HG03378 (cell line): ENCODE measurements around the gene HERC6.
"Not testable (repeated sequence)": the region's sequence is repeated elsewhere in the genome, so short reads cannot be mapped to it uniquely, and the experiment has no call there.

Experiments used
- ATAC-seq: cut with Tn5 transposase; IDR thresholded peaks from one replicate; pipeline ENCODE4 v1.9.1; 2021; ENCODE audit warnings: mild to moderate bottlenecking, moderate library complexity; ENCODE audit not compliant: unreplicated experiment

HERC6 gene

GRCh38 chr4:88382621-88383020, 4.0 kb downstream of the HERC6 start:
- peak; percentile 68 for ATAC-seq

- ATAC-seq: no peak
These were observed 11.5 kb downstream of the HERC6 start for GRCh38 chr4:88390128-88390527.

DNA sequence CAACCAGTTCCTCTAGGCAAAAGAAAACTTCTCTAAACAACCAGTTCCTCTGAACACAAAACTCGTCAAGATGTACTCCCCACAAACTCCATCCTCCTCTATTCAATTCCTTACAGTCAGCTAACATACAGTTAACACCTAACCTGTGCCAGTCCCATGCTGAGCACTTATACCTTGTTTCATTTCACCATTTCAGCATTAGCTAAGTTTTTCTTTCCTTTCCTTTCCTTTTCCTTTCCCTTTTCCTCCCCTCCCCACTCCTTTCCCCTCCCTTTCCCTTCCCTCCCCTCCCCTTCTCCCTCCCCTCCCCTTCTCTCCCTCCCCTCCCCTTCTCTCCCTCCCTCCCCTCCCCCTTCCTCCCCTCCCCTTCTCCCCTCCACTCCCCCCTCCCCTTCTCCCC, 13.1 kb downstream of the HERC6 start:
- ATAC-seq: no peak

GRCh38 chr4:88396681-88397080, 18.0 kb downstream of the HERC6 start:
- no peak for ATAC-seq

GRCh38 chr4:88398381-88398780, 19.7 kb downstream of the HERC6 start:
- ATAC-seq: no peak

GRCh38 chr4:88409206-88409605, 30.6 kb downstream of the HERC6 start:
- ATAC-seq: no peak

DNA sequence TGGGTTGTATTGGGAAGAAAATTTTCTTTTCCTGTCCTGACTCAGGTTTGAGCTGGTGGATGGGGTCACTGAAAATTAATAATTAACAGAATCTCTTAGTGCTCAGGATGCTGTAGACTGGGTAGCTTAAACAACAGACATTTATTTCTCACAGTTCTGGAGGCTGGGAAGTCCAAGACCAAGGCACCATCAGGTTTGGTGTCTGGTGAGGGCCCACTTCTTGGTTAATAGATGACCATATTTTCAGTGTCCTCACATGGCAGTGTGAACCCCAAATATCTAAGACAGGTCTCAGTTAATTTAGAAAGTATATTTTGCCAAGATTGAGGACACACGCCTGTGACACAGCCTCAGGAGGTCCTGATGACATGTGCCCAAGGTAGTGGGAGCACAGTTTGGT, 31.1 kb downstream of the HERC6 start:
- ATAC-seq: no peak

DNA sequence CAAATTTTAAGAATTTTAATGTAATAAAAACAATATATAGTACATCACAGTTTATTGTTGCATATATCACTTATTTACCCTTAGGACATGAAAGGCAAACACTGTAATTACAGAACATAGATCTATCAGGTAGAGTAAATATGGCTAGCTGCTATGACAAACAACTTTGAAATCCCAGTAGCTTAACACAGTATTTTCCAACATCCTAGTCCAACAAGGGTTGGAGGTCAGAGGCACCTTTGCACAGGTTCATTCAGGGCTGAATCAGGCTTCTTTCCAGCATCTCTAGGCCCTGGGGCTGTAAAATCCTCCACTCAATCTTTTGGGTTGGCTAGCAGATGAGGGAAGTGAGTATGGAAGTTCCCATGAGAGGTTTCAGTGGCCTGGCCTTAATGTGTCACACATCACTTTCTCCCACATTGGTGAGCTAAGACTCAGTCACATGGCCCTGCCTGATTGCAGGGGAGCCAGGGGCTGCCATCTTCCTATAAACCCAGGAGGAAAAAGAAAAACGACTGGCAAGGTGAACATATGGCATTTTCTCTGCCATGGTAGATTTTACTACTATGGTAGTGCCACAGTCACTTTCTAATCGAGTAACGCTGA, 32.9 kb downstream of the HERC6 start:
- no peak for ATAC-seq

DNA sequence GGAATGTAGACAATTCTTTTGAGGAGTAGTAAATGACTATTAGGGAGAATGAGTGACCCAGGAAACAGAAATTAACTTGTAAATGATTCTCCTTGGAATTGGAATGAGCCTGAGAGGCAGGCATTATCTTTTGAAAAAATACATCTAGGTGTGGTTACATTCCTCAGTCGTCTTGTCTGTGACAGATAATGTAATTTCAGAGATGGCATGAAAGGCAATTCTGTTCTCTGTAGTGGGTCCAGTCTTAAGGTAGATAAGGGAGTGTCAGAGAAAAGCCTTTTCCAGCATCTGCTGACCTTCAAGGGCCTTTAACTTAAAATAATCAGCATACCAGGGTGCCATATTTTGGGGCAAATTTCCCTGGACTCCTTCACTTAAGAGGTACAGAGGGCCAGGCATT, 35.1 kb downstream of the HERC6 start:
- ATAC-seq: no peak

DNA sequence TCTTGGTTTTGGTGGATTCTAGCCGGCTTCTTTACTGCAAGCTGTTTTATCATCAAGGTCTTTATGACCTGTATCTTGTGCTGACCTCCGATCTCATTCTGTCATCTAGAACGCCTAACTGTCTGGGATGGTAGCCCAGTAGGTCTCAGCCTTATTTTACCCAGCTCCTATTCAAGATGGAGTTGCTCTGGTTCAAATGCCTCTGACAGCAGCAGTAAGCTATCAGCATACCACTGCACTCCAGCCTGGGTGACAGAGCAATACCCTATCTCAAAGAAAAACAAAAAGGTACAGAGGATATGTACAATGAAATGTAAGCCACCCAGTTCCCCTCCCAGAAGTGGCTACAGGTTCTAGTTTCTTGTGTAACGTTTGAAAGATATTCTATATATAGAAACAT, 36.1 kb downstream of the HERC6 start:
- no peak for ATAC-seq

DNA sequence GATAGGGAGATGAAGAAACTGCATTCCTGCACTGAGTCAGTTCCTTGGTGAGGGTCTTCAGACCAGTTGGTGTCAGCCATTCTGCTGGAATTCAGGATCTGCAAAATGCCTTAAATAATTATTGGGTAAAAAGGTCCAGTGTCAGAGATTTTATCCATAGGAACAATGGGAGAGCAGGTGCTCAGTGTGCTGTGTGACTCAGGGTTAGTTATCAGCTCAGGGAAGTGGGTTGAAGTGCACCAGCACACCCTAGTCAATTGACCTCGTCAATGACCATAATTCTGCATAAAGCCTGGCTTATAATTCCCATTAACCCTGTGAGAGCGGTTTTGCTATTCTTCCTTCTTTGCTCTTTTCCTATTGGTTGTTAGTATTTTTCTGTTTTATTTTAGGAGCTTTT, 37.3 kb downstream of the HERC6 start:
- no peak for ATAC-seq

GRCh38 chr4:88418411-88418810, 39.8 kb downstream of the HERC6 start:
- no peak for ATAC-seq

DNA sequence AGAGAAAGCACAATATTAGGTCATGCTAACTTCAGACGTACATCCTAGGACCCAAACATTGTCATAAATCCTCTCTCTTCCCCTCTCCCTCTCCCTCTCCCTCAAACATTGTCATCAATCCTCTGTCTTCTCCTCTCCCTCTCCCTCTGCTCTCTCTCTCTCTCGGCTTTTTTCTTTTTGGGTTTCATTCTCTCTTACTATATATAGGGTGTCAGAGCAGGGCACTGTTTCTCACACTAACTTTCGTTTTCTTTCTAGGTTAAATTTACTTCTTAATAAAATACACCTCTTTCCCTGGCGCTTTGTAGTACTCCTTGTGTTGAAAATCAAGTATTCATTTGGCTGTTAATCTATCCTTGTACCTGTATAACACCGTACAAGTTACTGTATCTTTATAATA, 41.2 kb downstream of the HERC6 start:
- no peak for ATAC-seq

- no peak for ATAC-seq
These were observed 42.2 kb downstream of the HERC6 start for GRCh38 chr4:88420844-88421243.

- ATAC-seq: no peak
These were observed 43.8 kb downstream of the HERC6 start for GRCh38 chr4:88422403-88422802.

DNA sequence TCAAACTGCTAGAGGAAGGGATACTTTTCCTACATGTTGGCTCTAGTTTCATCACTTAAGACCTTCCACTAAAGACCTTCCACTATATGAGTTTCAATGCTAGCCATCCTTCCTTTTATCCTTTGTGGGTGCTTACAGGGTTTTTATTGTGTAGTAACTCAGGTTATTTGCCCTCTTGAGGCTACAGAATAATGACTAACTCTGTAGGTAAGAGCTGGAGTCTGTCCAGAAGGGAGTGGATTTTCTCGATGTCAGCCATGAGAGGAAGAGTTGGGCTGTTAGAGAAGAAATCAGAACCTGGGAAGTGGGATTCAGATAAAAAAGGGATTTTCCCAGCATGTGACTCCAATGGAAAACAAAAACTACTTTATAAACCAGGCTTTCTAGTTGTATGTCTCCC, 50.7 kb downstream of the HERC6 start:
- ATAC-seq: no peak

- no peak for ATAC-seq
These were observed 57.5 kb downstream of the HERC6 start for GRCh38 chr4:88435987-88436693.

- not testable (repeated sequence) for ATAC-seq
These were observed 59.2 kb downstream of the HERC6 start for GRCh38 chr4:88437873-88438272.

DNA sequence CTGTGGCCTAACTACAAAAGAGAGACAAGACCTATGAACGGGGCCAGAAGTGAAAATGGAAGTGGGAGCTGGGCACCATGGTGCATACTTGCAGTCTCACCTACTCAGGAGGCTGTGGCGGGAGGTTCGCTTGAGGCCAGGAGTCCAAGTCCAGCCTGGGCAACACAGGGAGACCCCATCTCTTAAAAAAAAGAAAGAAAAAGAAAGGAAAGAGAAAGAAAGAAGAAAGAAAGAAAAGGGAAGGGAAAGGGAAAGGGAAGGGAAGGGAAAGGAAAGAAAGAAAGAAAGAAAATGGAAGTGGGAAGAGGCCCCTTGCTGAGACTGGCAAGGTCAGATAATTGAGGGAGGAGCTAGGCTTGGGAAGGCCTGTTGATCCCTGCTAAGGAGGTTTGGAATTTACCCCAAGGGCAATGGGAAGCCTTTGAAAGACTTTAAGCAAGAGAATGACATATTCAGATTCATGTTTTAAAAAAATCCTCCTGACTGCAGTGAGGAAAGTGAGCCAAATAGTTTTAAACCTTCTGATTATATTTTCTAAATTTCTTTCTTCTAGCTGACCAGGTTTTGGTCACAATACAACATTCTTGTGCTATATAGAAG, 60.6 kb downstream of the HERC6 start:
- ATAC-seq: no peak

- no peak for ATAC-seq
These were observed 61.5 kb downstream of the HERC6 start for GRCh38 chr4:88440146-88440545.

GRCh38 chr4:88441696-88442095, 63.0 kb downstream of the HERC6 start:
- no peak for ATAC-seq

GRCh38 chr4:88442689-88443191, 64.1 kb downstream of the HERC6 start:
- no peak for ATAC-seq
